ENCODE data around the gene GRPEL1. TPM values are rescaled to one million over a fixed set of nuclear protein-coding genes. Genes with fewer than 3 reads are reported as not detected.

GRPEL1 gene
- polyA plus RNA-seq, 6 donors from 2014 or later, result 29.8 to 36.1 (median 32.2) TPM

DNA sequence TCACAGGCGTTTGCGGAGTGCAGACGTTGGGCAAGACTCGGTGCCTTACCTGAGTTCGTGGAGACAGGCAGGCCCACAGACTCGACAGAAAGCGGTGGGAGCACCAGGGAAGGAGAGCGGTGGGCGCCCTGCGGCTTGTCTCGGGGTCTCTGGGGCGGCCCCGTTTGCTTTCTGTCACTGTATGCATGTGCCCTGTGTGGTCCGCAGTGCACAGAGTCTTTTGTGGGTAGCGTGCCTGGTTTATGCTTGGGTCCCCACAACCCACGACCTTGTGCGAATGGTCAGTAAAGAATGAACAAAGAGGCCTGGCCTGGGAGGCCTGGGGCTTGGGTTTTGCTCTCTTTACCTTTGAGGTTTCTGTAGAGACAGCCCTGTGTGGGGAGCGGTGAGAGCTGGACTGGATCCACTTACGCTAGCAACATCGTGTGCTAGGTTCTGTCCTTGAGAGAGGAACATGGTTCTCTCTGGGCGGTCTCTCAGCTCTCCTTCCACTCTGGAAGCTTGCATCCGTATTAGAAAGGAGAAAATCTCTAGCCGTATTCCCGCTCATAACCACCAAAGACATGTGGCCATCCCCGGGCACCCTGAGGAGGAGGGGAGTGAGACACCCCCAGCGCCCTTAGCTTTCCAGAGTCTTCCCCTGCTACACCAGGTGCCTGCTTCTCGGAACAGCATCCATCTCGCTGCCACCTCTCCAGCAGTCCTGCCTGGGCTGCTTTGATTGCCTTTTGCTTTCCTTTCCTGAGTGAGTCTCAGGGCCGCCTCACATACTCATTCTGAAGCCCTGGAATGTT is 23.5 kb downstream of the GRPEL1 start:
- H3K4me1 Mint-ChIP-seq, result peaks cover 48 to 67% (median 58%) of the 10 kb centered on the region in 3 donors
- H3K27me3 Mint-ChIP-seq, result no peaks in the 10 kb centered on the region
- H3K4me3 Mint-ChIP-seq, result peak overlapping the region; percentile 85 to 94 (median 91)
- no peaks in the 10 kb centered on the region for H3K36me3 Mint-ChIP-seq
- H3K27ac Mint-ChIP-seq, result peak overlapping the region in 5 of 6 donors; percentile 82 to 94 (median 88)
- H3K9me3 Mint-ChIP-seq, result no peaks in the 10 kb centered on the region
- ATAC-seq (ENCODE audit: low read depth in 2 of 2) (no peak), DNase-seq (no peak)

DNA sequence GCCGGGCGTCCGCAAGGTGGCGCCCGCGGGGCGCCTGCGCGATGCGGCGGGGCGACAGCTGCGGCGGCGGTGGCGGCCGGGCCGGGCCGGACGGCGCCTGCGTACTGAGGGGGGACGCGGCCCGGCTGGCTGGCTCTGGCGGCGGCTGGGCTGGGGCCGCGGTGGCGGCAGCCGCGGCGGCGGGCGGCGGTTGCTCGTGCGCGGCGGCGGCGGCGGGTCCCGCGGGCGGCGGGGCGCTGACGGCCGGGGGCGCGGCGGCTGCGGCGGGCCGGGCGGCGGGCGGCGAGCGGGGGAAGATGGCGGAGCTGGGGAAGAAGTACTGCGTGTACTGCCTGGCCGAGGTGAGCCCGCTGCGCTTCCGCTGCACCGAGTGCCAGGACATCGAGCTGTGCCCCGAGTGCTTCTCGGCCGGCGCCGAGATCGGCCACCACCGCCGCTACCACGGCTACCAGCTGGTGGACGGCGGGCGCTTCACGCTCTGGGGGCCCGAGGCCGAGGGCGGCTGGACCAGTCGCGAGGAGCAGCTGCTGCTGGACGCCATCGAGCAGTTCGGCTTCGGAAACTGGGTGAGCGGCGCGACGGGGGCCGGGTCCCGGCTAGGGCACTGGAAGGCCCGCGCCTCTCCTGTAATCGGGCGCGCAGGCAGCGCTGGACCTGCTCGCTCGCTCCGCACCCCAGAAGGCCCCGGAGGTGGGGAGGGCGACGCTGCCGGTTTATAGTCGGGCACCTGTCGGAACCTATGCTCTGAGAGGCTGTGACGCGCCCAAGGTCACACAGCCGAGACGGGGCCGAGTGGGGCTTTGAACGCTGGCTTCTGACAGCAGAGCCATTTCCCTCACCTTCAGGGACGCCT is 24.4 kb downstream of the GRPEL1 start, which contains the start of gene TADA2B:
TADA2B (plus strand) TSS at position 89 of the 853 bp plus-strand sequence; CDS start at position 297, 208 bp downstream.
- Mint-ChIP-seq H3K27me3 (no peaks in the 10 kb centered on the region), H3K4me1 (peaks cover 43 to 59% (median 52%) of the 10 kb centered on the region in 3 donors), H3K9me3 (no peaks in the 10 kb centered on the region), H3K36me3 (no peaks in the 10 kb centered on the region), H3K4me3 (peak within 1 kb of the TSS; percentile 85 to 96 (median 93)), H3K27ac (peak within 1 kb of the TSS in 5 of 6 donors; percentile 60 to 94 (median 88))
- ATAC-seq (ENCODE audit: low read depth in 2 of 2) (peak; percentile 59 to 63), DNase-seq (peak; percentile 56)

- Mint-ChIP-seq H3K4me3 (peak overlapping the region; percentile 85 to 96 (median 93)), H3K9me3 (no peaks in the 10 kb centered on the region), H3K27me3 (no peaks in the 10 kb centered on the region), H3K27ac (peak overlapping the region in 5 of 6 donors; percentile 60 to 90 (median 86)), H3K4me1 (peaks cover 43 to 56% (median 49%) of the 10 kb centered on the region in 3 donors), H3K36me3 (no peaks in the 10 kb centered on the region)
- DNase-seq, result peak; percentile 94
- peak; percentile 71 to 76 for ATAC-seq (ENCODE audit: low read depth in 2 of 2)
These were observed 25.2 kb downstream of the GRPEL1 start for GRCh38 chr4:7042503-7043283.

- H3K27ac Mint-ChIP-seq, result peak overlapping the region in 4 of 6 donors; percentile 29 to 90 (median 61)
- H3K27me3 Mint-ChIP-seq, result no peaks in the 10 kb centered on the region
- H3K9me3 Mint-ChIP-seq, result no peaks in the 10 kb centered on the region
- H3K36me3 Mint-ChIP-seq, result no peaks in the 10 kb centered on the region
- DNase-seq (peak; percentile 12), ATAC-seq (ENCODE audit: low read depth in 2 of 2) (no peak)
- peaks cover 37 to 49% (median 43%) of the 10 kb centered on the region in 3 donors for H3K4me1 Mint-ChIP-seq
- H3K4me3 Mint-ChIP-seq, result peak overlapping the region; percentile 83 to 96 (median 89)
These were observed 25.9 kb downstream of the GRPEL1 start for GRCh38 chr4:7041801-7042502.

DNA sequence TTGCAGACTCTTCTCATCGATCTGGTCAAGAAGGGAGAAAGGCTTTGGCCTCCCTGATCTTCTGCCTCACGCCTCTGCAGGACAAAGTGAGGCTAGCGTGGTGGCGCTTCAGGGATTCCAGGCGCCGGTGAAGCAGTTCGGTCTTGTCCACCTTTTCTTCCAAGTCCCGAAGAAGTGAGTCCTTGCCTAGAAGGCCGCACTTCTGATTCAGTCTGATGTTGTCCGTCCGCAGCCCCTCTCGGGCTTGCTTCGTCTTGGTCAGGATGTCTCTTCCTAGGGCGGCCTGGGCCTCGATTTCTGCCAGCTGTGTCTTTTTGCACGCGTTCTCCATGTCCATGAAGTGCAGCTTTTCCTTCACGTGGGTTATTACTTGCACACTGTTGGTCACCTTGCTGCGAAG is 26.6 kb downstream of the GRPEL1 start:
- H3K27me3 Mint-ChIP-seq, result no peaks in the 10 kb centered on the region

GRCh38 chr4:7040765-7041164 is 27.1 kb downstream of the GRPEL1 start:
- no peak overlapping the region for H3K27ac Mint-ChIP-seq
- peaks cover 25 to 37% (median 32%) of the 10 kb centered on the region in 3 donors for H3K4me1 Mint-ChIP-seq
- H3K9me3 Mint-ChIP-seq, result no peaks in the 10 kb centered on the region
- ATAC-seq (ENCODE audit: low read depth in 2 of 2), result no peak
- H3K36me3 Mint-ChIP-seq, result no peaks in the 10 kb centered on the region
- no peaks in the 10 kb centered on the region for H3K27me3 Mint-ChIP-seq
- DNase-seq, result no peak
- peak overlapping the region in 7 of 8 donors; percentile 10 to 94 (median 73) for H3K4me3 Mint-ChIP-seq

More for the DNA sequence above, 26.6 kb downstream of the GRPEL1 start:
- Mint-ChIP-seq H3K4me3 (peak overlapping the region; percentile 25 to 94 (median 84)), H3K27ac (peak overlapping the region in 2 of 6 donors; percentile 34 to 88), H3K4me1 (peaks cover 30 to 42% (median 36%) of the 10 kb centered on the region in 3 donors), H3K9me3 (no peaks in the 10 kb centered on the region), H3K36me3 (no peaks in the 10 kb centered on the region)
- ATAC-seq (ENCODE audit: low read depth in 2 of 2) (no peak), DNase-seq (no peak)

GRCh38 chr4:7037425-7037824 is 30.4 kb downstream of the GRPEL1 start:
- peak overlapping the region in 1 of 6 donors; percentile 6 for H3K27ac Mint-ChIP-seq
- peak overlapping the region in 1 of 8 donors; percentile 16 for H3K4me3 Mint-ChIP-seq
- DNase-seq (no peak), ATAC-seq (ENCODE audit: low read depth in 2 of 2) (peak; percentile 38 to 42)
- no peaks in the 10 kb centered on the region for H3K9me3 Mint-ChIP-seq
- H3K27me3 Mint-ChIP-seq, result no peaks in the 10 kb centered on the region
- H3K4me1 Mint-ChIP-seq, result peaks cover 8 to 10% (median 10%) of the 10 kb centered on the region in 3 donors
- H3K36me3 Mint-ChIP-seq, result no peaks in the 10 kb centered on the region

DNA sequence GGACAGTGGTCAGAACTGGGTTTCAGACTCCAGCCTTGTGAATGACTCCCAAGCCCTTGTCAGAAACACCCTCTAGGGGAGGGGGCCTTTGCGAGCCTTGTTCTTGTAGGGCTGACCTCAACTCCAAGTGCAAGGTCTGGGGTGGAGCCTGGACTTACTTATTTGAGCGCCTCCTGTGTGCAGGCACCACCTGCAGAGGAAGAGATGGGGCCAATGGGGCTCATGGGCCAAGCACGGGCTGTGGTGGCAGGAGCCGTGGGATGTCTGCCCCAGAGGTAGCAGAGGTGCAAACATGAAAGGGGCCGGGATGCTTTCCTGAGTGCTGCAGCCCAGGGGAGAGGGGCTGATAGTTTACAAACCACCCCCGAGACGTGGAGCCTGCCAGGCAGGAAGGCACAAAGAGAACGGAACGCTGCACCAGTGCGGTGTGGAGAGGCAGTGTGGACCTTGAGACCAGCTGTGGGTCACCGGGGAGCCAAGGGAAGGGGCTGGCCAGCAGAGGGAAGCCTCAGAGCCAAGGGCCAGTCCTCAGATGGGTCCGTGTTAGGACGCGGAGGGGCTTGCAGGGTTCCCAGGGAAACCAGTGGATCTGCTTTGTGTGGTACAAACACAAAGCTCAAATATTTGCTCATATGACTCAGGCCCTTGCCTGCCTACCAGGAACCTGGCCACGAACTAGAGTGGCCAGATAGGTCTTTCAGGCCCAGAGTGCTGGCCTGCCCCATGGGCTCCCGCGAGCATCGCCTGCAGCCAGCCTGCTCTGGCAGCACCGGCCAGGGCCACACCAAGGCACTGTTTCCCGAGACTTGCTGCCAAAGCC is 33.4 kb downstream of the GRPEL1 start:
- no peak overlapping the region for H3K4me3 Mint-ChIP-seq
- no peaks in the 10 kb centered on the region for H3K9me3 Mint-ChIP-seq
- H3K27me3 Mint-ChIP-seq, result no peaks in the 10 kb centered on the region
- no peaks in the 10 kb centered on the region for H3K4me1 Mint-ChIP-seq
- peaks cover 9% of the 10 kb centered on the region in 2 donors for H3K36me3 Mint-ChIP-seq
- no peak overlapping the region for H3K27ac Mint-ChIP-seq
- no peak for DNase-seq
- no peak for ATAC-seq (ENCODE audit: low read depth in 2 of 2)

DNA sequence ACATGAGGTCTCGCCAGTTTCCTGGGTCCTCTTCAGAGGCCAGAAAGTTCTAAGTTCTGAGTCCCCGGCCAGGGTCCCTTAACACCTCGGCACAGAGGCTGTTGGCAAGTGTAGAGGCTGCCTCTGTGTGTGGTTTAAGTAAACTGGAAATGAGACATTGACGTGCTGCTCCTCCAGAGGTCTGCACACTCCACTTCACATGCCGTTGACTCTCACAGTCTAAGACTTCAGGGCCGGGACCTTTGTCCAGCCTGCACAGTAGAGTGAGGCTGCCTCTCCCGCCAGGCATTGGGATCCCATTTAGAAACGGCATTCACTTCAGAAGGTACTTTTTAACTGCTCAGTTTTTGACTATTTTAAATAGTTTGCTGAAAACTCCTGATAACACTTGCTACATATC is 35.3 kb downstream of the GRPEL1 start:
- no peak for DNase-seq
- Mint-ChIP-seq H3K9me3 (no peaks in the 10 kb centered on the region), H3K27ac (no peak overlapping the region), H3K4me1 (peaks cover 4 to 7% (median 6%) of the 10 kb centered on the region in 3 donors), H3K4me3 (no peak overlapping the region), H3K36me3 (peaks cover 9 to 16% of the 10 kb centered on the region in 2 donors), H3K27me3 (no peaks in the 10 kb centered on the region)
- ATAC-seq (ENCODE audit: low read depth in 2 of 2), result no peak

GRCh38 chr4:7031558-7032449 is 36.1 kb downstream of the GRPEL1 start:
- H3K36me3 Mint-ChIP-seq, result peaks cover 9 to 24% of the 10 kb centered on the region in 2 donors
- H3K4me3 Mint-ChIP-seq, result no peak overlapping the region
- H3K9me3 Mint-ChIP-seq, result no peaks in the 10 kb centered on the region
- peaks cover 4 to 13% (median 12%) of the 10 kb centered on the region in 3 donors for H3K4me1 Mint-ChIP-seq
- no peak for DNase-seq
- ATAC-seq (ENCODE audit: low read depth in 2 of 2), result no peak
- H3K27me3 Mint-ChIP-seq, result no peaks in the 10 kb centered on the region
- peak overlapping the region in 1 of 6 donors; percentile 15 for H3K27ac Mint-ChIP-seq

GRCh38 chr4:7030856-7031255 is 37.0 kb downstream of the GRPEL1 start:
- DNase-seq (no peak), ATAC-seq (ENCODE audit: low read depth in 2 of 2) (no peak)
- peak overlapping the region in 1 of 8 donors; percentile 51 for H3K4me3 Mint-ChIP-seq
- H3K4me1 Mint-ChIP-seq, result peaks cover 4 to 13% (median 12%) of the 10 kb centered on the region in 3 donors
- no peaks in the 10 kb centered on the region for H3K9me3 Mint-ChIP-seq
- peaks cover 16 to 25% of the 10 kb centered on the region in 2 donors for H3K36me3 Mint-ChIP-seq
- peak overlapping the region in 1 of 6 donors; percentile 88 for H3K27ac Mint-ChIP-seq
- H3K27me3 Mint-ChIP-seq, result no peaks in the 10 kb centered on the region

All from naive B cell (primary cell).